ENCODE data around the gene EBLN2.
A peak's percentile ranks its signal among the peaks of the same experiment; 100 is the strongest.
"Not testable (repeated sequence)": the region's sequence is repeated elsewhere in the genome, so short reads cannot be mapped to it uniquely, and the experiment has no call there.

EBLN2 gene

DNA sequence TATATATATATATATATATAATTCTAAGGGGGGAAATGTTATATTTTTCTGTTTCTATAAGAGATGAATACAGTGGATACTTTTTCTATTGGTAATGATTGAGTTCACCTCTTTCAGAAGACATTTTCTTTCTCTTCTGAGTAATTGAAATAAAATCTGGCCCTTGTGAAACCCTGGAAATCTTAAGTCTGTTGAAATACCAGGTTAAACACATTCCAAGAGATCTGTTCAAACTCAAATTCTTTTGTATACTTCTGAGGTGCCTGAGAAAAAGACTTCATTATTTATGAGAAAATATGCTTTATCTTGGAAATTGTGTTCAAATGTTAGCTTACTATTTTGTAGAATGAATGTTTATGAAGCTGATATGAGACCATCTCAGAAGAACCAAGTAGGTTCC lies 4.8 kb downstream of the EBLN2 start:
- not testable (repeated sequence) for DNase-seq

- no peak for DNase-seq
Observed at GRCh38 chr3:73068419-73068818, 7.0 kb downstream of the EBLN2 start.

DNA sequence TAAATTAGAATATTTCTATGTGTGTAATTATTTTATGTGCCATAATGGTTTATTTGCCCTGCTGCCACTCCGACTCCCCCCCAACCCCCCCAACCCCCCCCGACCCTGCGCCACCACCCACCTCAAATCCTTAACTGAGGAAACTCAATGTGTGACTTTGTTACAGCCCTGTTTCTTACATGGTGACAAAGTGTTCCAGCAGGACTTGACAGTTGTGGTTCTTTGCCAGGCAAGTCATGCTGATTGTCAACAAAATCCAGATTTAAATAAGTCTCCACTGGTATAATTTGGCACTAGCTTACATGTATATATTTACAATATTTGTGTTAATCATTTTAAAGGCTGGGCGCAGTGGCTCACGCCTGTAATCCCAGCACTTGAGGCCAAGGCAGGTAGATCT lies 7.7 kb downstream of the EBLN2 start:
- no peak for DNase-seq

DNA sequence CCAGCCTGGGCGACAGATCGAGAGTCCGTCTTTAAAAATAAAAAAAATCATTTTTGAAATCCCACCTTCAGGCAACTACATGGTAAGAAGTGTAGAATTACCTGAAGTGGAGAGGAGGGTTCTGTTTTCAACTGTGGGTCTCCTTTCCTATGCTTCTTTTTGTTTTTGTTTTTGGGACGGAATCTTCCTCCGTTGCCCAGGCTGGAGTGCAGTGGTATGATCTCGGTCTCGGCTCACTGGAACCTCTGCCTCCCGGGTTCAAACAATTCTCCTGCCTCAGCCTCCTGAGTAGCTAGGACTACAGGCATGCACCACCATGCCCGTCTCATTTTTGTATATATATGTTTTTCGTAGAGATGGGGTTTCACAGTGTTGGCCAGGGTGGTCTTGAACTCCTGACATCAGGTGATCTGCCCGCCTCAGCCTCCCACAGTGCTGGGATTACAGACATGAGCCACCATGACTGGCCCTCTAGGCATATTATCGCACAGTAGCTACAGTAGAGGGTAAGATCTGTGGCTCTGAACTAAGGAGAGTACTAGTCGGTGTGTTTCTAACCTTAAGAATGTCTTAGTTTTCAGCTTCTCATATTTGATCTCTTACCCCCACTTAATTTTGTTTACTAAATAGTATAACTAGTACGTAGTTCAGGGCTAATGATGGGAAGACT lies 8.5 kb downstream of the EBLN2 start:
- DNase-seq, result no peak

DNA sequence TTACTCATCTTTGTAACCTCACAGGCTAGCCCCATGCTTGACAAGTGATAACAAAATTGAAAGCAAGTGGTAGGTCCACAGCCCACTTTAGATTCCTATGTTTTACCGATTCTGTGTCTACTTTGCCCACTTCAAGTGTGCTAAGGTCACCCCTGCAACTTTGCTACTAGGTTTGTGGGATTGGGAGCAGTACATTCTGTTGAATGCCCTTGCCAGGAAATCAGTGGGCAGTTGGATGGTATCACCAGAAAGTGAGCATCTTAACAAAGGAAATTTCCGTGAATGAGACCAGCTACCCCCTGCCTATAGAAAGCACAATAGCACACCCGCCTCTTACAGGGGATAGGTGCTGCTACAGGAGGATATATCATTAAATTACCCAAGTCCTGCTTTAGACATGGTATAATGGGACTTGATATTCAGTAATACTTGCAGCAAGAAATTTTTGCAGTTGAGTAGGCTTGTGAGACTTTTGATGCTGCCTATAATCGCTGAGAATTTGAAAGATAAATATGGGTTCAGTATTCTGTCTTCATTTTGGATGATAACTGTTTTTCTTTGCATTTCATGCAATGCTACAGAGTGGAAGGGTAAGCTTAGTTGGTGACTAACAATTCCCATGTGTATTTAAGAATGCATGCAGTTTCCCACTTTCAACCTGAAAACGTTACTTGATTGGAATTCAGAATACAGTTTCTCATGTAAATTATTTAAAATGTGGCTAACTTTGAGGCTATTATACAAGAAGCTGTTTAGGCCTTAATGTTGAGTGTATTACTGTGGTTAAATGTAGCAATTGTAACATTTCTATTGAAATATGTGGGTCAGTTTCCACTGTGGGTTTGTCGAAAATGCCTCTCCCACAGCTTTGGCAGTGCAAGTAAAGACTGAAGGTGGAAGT lies 9.5 kb downstream of the EBLN2 start:
- no peak for DNase-seq

DNA sequence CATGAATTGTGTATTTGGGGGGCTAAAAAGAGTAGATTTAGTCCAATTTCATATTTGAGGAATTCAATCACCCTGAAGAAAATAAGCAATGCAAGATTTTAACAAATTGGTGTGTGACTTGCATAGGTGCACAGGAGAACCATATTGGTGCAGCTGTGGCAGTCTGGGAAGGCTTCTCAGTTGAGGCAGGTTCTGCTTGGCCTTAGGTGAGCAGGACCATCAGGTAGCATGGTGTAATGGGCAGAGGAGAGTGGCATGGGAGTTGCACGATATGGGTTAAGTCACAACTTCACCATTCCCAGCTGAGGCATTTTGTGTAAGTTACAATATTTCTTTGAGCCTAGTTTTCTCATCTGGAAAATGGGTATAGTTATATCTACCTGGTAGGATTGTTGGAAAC lies 10.5 kb downstream of the EBLN2 start:
- no peak for DNase-seq

- DNase-seq, result no peak
Observed at GRCh38 chr3:73072634-73073033, 11.2 kb downstream of the EBLN2 start.

- no peak for DNase-seq
Observed at GRCh38 chr3:73073091-73073707, 11.7 kb downstream of the EBLN2 start.

DNA sequence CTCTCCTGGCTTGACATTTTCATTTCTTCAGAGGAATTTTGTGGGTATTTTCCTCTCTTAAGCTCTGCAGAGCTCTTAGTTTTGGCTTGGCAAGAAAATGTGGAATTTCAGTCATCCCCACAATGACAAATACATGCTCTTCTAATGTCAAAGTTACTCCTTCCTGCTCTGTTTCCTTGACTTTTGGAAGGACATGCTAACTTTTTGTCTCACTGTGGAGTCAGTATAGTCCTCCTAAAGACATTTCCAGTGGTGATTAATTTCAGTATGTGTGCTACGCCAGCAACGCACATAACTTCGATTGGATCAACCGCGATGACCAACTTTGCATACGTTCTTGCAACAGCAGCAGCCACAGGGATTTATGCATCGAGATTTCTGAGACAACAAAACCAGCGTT lies 13.3 kb downstream of the EBLN2 start:
- DNase-seq, result no peak

- no peak for DNase-seq
Observed at GRCh38 chr3:73080216-73080966, 18.9 kb downstream of the EBLN2 start.

DNA sequence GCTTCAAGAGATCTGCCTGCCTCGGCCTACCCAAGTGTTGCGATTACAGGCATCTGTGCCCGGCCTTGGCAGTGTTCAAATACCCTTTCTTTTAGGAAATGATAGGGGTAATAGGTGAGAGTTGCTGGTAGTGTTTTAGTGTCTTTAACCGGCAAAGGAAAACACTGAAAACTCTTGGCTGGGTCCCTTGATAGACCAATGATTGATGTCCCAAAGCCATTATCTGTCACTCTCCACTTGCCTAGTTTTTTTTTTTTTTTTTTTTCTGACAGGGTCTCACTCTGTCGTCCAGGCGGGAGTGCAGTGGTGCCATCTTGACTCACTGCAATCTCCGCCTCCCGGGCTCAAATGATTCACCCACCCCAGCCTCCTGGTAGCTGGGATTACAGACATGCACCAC lies 19.7 kb downstream of the EBLN2 start:
- DNase-seq, result no peak

DNA sequence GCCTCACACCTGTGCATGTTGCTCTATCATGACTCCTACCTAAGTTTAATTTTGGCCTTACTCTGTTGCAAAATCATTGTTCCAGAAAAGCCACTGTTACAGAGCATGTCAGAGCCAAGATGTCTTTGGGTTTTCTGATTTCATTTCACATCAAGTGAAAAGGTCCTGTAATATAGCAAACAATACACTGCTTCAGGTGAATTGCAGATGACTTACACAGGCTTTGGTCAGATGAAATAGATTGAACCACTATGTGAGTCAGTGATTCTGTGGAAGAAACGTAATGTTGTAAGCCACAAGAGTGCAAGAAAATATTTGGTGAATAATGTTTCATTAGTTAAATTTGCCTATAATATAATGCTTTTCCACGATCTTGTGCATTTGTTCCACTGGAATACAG lies 22.7 kb downstream of the EBLN2 start:
- DNase-seq, result no peak

DNA sequence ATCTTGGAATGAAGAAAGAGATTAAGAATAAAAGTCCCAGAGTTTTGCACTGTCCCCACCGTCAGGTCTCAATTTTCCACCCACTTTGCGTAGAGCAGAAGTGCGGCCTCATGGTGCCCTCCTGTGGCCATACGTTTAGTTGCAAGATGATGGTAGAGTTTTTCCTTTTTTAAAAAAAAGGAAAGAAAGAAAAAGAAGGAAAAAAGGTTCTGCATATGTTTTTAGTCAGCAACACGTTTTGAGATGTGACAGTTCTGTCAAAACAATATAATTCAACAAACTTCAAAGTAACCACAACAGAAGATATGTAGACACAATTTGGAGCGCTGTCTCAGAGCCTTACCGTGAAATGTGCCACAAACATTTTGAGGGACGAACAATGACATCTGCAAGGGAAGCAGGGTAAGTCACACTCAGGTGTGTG lies 24.6 kb downstream of the EBLN2 start:
- peak; percentile 66 for DNase-seq

- no peak for DNase-seq
Observed at GRCh38 chr3:73094129-73094528, 32.7 kb downstream of the EBLN2 start.

GRCh38 chr3:73094951-73095350 lies 33.5 kb downstream of the EBLN2 start:
- no peak for DNase-seq

DNA sequence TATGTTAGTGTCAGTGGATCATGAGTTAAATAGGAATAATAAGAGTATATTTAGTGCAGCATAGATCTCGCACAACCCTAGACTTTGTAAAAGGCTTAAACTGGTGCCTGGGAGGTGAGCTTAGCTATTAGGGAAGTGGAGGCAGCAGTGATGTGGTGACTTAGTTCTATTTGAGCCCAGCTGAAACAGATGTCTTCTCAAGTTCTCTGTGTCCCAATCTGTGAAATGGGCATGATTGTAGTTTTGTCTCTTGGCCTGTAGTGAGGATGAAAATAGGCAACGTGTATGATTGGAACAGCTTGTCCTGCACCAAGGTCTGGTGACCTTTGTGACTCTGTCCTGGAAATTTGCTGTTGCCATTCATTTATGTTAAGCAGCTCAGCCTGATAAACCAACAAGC lies 34.7 kb downstream of the EBLN2 start:
- no peak for DNase-seq

GRCh38 chr3:73098026-73098425 lies 36.6 kb downstream of the EBLN2 start:
- no peak for DNase-seq

GRCh38 chr3:73098873-73099272 lies 37.4 kb downstream of the EBLN2 start:
- DNase-seq, result no peak

GRCh38 chr3:73100741-73101559 lies 39.5 kb downstream of the EBLN2 start:
- DNase-seq, result peak; percentile 80

GRCh38 chr3:73101881-73102280 lies 40.4 kb downstream of the EBLN2 start:
- DNase-seq, result no peak

GRCh38 chr3:73107215-73107614 lies 45.8 kb downstream of the EBLN2 start:
- DNase-seq, result no peak

GRCh38 chr3:73107676-73108187 lies 46.3 kb downstream of the EBLN2 start:
- no peak for DNase-seq

Measured in CD4-positive, alpha-beta T cell treated with Interleukin-17A for 4 hours (primary cell).